GM12878 (cell line): ENCODE data around the gene WDR11. TPM values are rescaled to one million over a fixed set of nuclear protein-coding genes. Genes with fewer than 3 reads are reported as not detected.

Experiments
- ATAC-seq: fragments of 200-7000 bp; cut with Tn5 transposase; 3 replicates; pipeline ENCODE4 v1.9.1; 2020; ENCODE audit warnings: mild to moderate bottlenecking, moderate library complexity
- BruUV-seq: library from RNA; stranded (reverse); fragments of 400-500 nt; replicated peaks from 2 replicates; lab custom pipeline; 2021; lab: Mats Ljungman, UMichigan
- CTCF ChIA-PET: fragments of 300-600 bp; sonication (Branson Sonifier 250); formaldehyde crosslinking; extraction: SDS; loops from one replicate; lab custom pipeline; 2021; ENCODE audit warnings: inconsistent platforms; lab: Yijun Ruan, JAX
- POLR2A ChIA-PET: fragments of 350-600 bp; formaldehyde crosslinking; extraction: SDS; loops from one replicate; lab custom pipeline; 2021; ENCODE audit warnings: inconsistent platforms; lab: Charles Lee
- RAD21 ChIA-PET: fragments of 300-600 bp; sonication (Branson Sonifier 250); formaldehyde crosslinking; loops from one replicate; lab custom pipeline; 2023; ENCODE audit warnings: antibody characterized with exemption; ENCODE audit not compliant: unreplicated experiment; lab: Charles Lee
- SMC1A ChIA-PET: fragments of 300-600 bp; sonication (Branson Sonifier 250); formaldehyde crosslinking; loops from one replicate; lab custom pipeline; 2023; ENCODE audit not compliant: unreplicated experiment, uncharacterized antibody; lab: Charles Lee
- DNase-seq: peaks from one replicate; pipeline ENCODE4 v3.0.0-alpha.2; 2011; ENCODE audit warnings: low read depth, low spot score
- FAIRE-seq: peaks from 3 replicates; lab custom pipeline; 2011; peaks lifted over from hg19 to GRCh38; lab: Jason Lieb, UNC
- H2AFZ ChIP-seq: 2 replicates; pipeline ENCODE4 v1.6.0; 2011; ENCODE audit warnings: low read depth, low read length, control low read depth; ENCODE audit not compliant: control insufficient read depth
- H3K27ac ChIP-seq: 2 replicates; pipeline ENCODE4 v1.5.1; 2011; ENCODE audit warnings: control low read depth; ENCODE audit not compliant: control insufficient read depth, insufficient read depth
- H3K27me3 ChIP-seq, 2 experiments: replicated peaks in 1 of 2; 2 replicates each; pipeline versions ENCODE4 v1.6.0 to v1.6.1; 2011; ENCODE audit warnings: low read length in 1 of 2; ENCODE audit not compliant: control insufficient read depth in 2 of 2, insufficient read depth in 2 of 2
- H3K36me3 ChIP-seq, 2 experiments: 2 replicates each; pipeline ENCODE4 v1.5.1; 2011; ENCODE audit warnings: low read length in 1 of 2; ENCODE audit not compliant: control insufficient read depth in 2 of 2, insufficient read depth in 2 of 2
- H3K4me1 ChIP-seq: 2 replicates; pipeline ENCODE4 v1.6.1; 2011; ENCODE audit warnings: mild to moderate bottlenecking, low read length, moderate library complexity, mixed read lengths; ENCODE audit not compliant: control insufficient read depth, insufficient read depth
- H3K4me2 ChIP-seq: 2 replicates; pipeline ENCODE4 v1.6.0; 2011; ENCODE audit warnings: control low read depth; ENCODE audit not compliant: control insufficient read depth, insufficient read depth
- H3K4me3 ChIP-seq: fragments of 200-600 bp; sonication (generic); 2 replicates; pipeline ENCODE4 v1.5.1; 2016
- H3K79me2 ChIP-seq: 2 replicates; pipeline ENCODE4 v1.6.0; 2011; ENCODE audit warnings: low read length; ENCODE audit not compliant: control insufficient read depth, insufficient read depth
- H3K9ac ChIP-seq: 2 replicates; pipeline ENCODE4 v1.8.0; 2011; ENCODE audit warnings: low read length, control low read depth, mixed read lengths; ENCODE audit not compliant: control insufficient read depth, insufficient read depth
- H3K9me3 ChIP-seq: replicated peaks from 3 replicates; pipeline ENCODE4 v1.5.1; 2011; ENCODE audit warnings: mild to moderate bottlenecking, low read length; ENCODE audit not compliant: control insufficient read depth, insufficient read depth
- H4K20me1 ChIP-seq: 2 replicates; pipeline ENCODE4 v1.6.0; 2011; ENCODE audit not compliant: control insufficient read depth, insufficient read depth
- MYC ChIP-seq: IDR thresholded peaks from 2 replicates; pipeline ENCODE4 v1.6.1; 2011; ENCODE audit warnings: mild to moderate bottlenecking, low read length, moderate library complexity, inconsistent platforms; ENCODE audit not compliant: insufficient read depth, insufficient replicate concordance, insufficient read length, severe bottlenecking
- WGBS: methylation state at CpG from one replicate; pipeline ENCODE4 v1.1.6; 2016; ENCODE audit warnings: low lambda C conversion rate; ENCODE audit not compliant: insufficient replicate concordance, insufficient coverage; ENCODE audit errors: missing lambda C conversion rate; 5-methylcytosine and 5-hydroxymethylcytosine counted together
- in situ Hi-C: fragments of 300-500 bp; cut with MboI; formaldehyde crosslinking; loops from 9 replicates; pipeline ENCODE4 v1.14.3; 2018; ENCODE audit warnings: mixed read lengths
- intact Hi-C: fragments of 100-400 bp; cut with micrococcal nuclease; formaldehyde crosslinking; loops from one replicate; pipeline ENCODE4 v1.14.2; 2022; ENCODE audit not compliant: unreplicated experiment
- polyA plus RNA-seq, 11 experiments: library from polyadenylated mRNA; depleted of rRNA in 4 of 11; unstranded in 6 of 11; stranded (reverse) in 5 of 11; fragments of >200 nt; fragmentation: Nextera tagmentation in 4 of 11; fragmentation: Illumina TruSeq in 1 of 11; extraction: Ambion mirVana in 4 of 11; extraction: Trizol in 1 of 11; gene quantifications; 1 replicate in 1 of 11; 2 replicates in 10 of 11; pipeline versions ENCODE4 v1.2.1 to v1.2.3, GENCODE V29; 2011 to 2016; ENCODE audit warnings: inconsistent platforms in 2 of 11, missing spikeins in 2 of 11, low read depth in 1 of 11
- total RNA-seq, 4 experiments: library from RNA; depleted of rRNA in 3 of 4; stranded (reverse); fragments of >200 nt in 3 of 4; fragmentation: Illumina TruSeq in 1 of 4; extraction: Trizol in 1 of 4; gene quantifications; 2 replicates each; pipeline versions ENCODE4 v1.2.1 to v1.2.3, GENCODE V29; 2013 to 2021
- TF ChIP-seq, protein P1 (sequence below): IDR thresholded peaks from 2 replicates; pipeline ENCODE4 v1.6.1; 2012; ENCODE audit warnings: low read depth, low read length, improper control_type of control experiment
- TF ChIP-seq, protein P2 (sequence below): fragments of 450-650 bp; IDR thresholded peaks from 2 replicates; pipeline ENCODE4 v1.6.1; 2018; ENCODE audit warnings: borderline replicate concordance, mild to moderate bottlenecking; ENCODE audit not compliant: partially characterized antibody
- TF ChIP-seq, protein P3 (sequence below): fragments of 450-650 bp; formaldehyde crosslinking; IDR thresholded peaks from 2 replicates; pipeline ENCODE4 v1.4.0; 2020; ENCODE audit warnings: mild to moderate bottlenecking, moderate library complexity

The WDR11 gene
- total and polyA plus RNA-seq, 10 of the 15 experiments (the other 5 are each of a cell fraction or from before 2014, with no cell fraction given) = 21.3 to 132 (median 42.6) TPM

DNA sequence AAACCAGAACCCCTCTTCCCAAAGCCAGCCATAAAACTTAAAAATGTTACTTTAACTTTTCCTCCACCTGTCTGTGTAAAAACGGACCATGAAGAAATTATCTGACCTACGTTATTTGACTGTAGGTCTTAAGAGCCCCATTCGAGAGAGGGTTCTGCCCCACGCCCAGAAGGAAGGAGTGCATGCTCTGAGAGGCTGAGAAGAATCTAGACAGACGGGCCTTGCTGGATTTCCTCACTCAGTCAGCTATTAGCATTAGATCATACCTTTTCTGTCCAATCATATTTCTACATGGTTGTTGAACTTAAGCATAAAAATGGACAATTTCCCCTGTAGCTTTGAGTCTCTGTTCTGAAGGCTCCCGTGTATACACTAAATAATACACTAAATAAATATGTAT, 38.1 kb upstream of the WDR11 start:
- no peaks in the 10 kb centered on the region for H4K20me1 ChIP-seq
- DNase-seq = no peak
- H3K9ac ChIP-seq = no peak overlapping the region
- RAD21 ChIA-PET = no interaction called here
- intact Hi-C loops (no loop called here), in situ Hi-C loops (no loop called here)
- H3K79me2 ChIP-seq = no peaks in the 10 kb centered on the region
- no peak overlapping the region for H3K4me3 ChIP-seq
- SMC1A ChIA-PET = no interaction called here
- TF ChIP-seq, protein P1, sequence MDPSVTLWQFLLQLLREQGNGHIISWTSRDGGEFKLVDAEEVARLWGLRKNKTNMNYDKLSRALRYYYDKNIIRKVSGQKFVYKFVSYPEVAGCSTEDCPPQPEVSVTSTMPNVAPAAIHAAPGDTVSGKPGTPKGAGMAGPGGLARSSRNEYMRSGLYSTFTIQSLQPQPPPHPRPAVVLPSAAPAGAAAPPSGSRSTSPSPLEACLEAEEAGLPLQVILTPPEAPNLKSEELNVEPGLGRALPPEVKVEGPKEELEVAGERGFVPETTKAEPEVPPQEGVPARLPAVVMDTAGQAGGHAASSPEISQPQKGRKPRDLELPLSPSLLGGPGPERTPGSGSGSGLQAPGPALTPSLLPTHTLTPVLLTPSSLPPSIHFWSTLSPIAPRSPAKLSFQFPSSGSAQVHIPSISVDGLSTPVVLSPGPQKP = no peak
- TF ChIP-seq MYC = no peak
- TF ChIP-seq, protein P2, sequence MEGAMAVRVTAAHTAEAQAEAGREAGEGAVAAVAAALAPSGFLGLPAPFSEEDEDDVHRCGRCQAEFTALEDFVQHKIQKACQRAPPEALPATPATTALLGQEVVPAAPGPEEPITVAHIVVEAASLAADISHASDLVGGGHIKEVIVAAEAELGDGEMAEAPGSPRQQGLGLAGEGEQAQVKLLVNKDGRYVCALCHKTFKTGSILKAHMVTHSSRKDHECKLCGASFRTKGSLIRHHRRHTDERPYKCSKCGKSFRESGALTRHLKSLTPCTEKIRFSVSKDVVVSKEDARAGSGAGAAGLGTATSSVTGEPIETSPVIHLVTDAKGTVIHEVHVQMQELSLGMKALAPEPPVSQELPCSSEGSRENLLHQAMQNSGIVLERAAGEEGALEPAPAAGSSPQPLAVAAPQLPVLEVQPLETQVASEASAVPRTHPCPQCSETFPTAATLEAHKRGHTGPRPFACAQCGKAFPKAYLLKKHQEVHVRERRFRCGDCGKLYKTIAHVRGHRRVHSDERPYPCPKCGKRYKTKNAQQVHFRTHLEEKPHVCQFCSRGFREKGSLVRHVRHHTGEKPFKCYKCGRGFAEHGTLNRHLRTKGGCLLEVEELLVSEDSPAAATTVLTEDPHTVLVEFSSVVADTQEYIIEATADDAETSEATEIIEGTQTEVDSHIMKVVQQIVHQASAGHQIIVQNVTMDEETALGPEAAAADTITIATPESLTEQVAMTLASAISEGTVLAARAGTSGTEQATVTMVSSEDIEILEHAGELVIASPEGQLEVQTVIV = no peak
- TF ChIP-seq, protein P3, sequence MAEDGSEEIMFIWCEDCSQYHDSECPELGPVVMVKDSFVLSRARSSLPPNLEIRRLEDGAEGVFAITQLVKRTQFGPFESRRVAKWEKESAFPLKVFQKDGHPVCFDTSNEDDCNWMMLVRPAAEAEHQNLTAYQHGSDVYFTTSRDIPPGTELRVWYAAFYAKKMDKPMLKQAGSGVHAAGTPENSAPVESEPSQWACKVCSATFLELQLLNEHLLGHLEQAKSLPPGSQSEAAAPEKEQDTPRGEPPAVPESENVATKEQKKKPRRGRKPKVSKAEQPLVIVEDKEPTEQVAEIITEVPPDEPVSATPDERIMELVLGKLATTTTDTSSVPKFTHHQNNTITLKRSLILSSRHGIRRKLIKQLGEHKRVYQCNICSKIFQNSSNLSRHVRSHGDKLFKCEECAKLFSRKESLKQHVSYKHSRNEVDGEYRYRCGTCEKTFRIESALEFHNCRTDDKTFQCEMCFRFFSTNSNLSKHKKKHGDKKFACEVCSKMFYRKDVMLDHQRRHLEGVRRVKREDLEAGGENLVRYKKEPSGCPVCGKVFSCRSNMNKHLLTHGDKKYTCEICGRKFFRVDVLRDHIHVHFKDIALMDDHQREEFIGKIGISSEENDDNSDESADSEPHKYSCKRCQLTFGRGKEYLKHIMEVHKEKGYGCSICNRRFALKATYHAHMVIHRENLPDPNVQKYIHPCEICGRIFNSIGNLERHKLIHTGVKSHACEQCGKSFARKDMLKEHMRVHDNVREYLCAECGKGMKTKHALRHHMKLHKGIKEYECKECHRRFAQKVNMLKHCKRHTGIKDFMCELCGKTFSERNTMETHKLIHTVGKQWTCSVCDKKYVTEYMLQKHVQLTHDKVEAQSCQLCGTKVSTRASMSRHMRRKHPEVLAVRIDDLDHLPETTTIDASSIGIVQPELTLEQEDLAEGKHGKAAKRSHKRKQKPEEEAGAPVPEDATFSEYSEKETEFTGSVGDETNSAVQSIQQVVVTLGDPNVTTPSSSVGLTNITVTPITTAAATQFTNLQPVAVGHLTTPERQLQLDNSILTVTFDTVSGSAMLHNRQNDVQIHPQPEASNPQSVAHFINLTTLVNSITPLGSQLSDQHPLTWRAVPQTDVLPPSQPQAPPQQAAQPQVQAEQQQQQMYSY (CRISPR knock-in tag) = no peak
- no peak for ATAC-seq
- H3K27me3 ChIP-seq = no peaks in the 10 kb centered on the region
- no peak overlapping the region for H3K27ac ChIP-seq
- no TSS peak for BruUV-seq
- CTCF ChIA-PET = interaction anchor here (1.3 kb wide), 1 partner anchor 13 kb away, joined by 4 read pairs; no protein-coding TSS in a partner anchor
- 15% methylated on average over 6 of the region's 6 CpGs for WGBS
- H3K4me1 ChIP-seq = no peaks in the 10 kb centered on the region
- no peaks in the 10 kb centered on the region; the same call in 2 of the 3 replicates for H3K9me3 ChIP-seq
- no peak overlapping the region for H3K4me2 ChIP-seq
- H3K36me3 ChIP-seq = no peaks in the 10 kb centered on the region
- no peak overlapping the region for H2AFZ ChIP-seq
- POLR2A ChIA-PET = no interaction called here
- no peak for FAIRE-seq
